ENCODE results near the gene SLX9. TPM values are rescaled to one million over a fixed set of nuclear protein-coding genes. Genes with fewer than 3 reads are reported as not detected.

The SLX9 gene
- total RNA-seq, 2 experiments from 2014 or later = 42.4 to 47.0 TPM

- peak overlapping the region; percentile 94 for H3K27ac Mint-ChIP-seq
- no peaks in the 10 kb centered on the region for H3K27me3 Mint-ChIP-seq
- H3K36me3 Mint-ChIP-seq (ENCODE audit: low read depth) = peaks cover 18% of the 10 kb centered on the region
- peaks cover 64% of the 10 kb centered on the region for H3K4me1 Mint-ChIP-seq
- peak overlapping the region; percentile 81 for H3K4me3 Mint-ChIP-seq
- CTCF ChIA-PET = interaction anchor here (0.7 to 3.0 kb wide), 4 partner anchors 16 to 129 kb away, joined by 3 to 30 read pairs (median 4); no protein-coding TSS in a partner anchor
- no peak for DNase-seq
- POLR2A ChIA-PET = interaction anchor here (1.0 to 9.1 kb wide), 5 partner anchors 9 to 129 kb away, joined by 3 to 203 read pairs (median 23); partner anchors contain the start of genes ITGB2, PTTG1IP and UBE2G2
- no peaks in the 10 kb centered on the region for H3K9me3 Mint-ChIP-seq
Measured at GRCh38 chr21:44929799-44930542, 9.9 kb upstream of the SLX9 start.

- POLR2A ChIA-PET = interaction anchor here (1.3 to 9.1 kb wide), 8 partner anchors 9 to 130 kb away, joined by 4 to 203 read pairs (median 12); partner anchors contain the start of genes ITGB2, PTTG1IP, SLX9 and SUMO3
- H3K4me3 Mint-ChIP-seq = peak overlapping the region; percentile 81
- DNase-seq = peak; percentile 78
- CTCF ChIA-PET = interaction anchor here (0.6 to 3.1 kb wide), 7 partner anchors 10 to 210 kb away, joined by 3 to 30 read pairs (median 4); partner anchors contain the start of genes ITGB2 and PTTG1IP
- H3K36me3 Mint-ChIP-seq (ENCODE audit: low read depth) = peaks cover 12% of the 10 kb centered on the region
- peaks cover 58% of the 10 kb centered on the region for H3K4me1 Mint-ChIP-seq
- no peaks in the 10 kb centered on the region for H3K9me3 Mint-ChIP-seq
- H3K27ac Mint-ChIP-seq = peak overlapping the region; percentile 94
- no peaks in the 10 kb centered on the region for H3K27me3 Mint-ChIP-seq
Measured at GRCh38 chr21:44930543-44930981, 9.3 kb upstream of the SLX9 start.

GRCh38 chr21:44931137-44931500 is 8.7 kb upstream of the SLX9 start:
- peak; percentile 56 for DNase-seq
- Mint-ChIP-seq H3K9me3 (no peaks in the 10 kb centered on the region), H3K27ac (peak overlapping the region; percentile 94), H3K4me3 (peak overlapping the region; percentile 81), H3K27me3 (no peaks in the 10 kb centered on the region), H3K4me1 (peaks cover 55% of the 10 kb centered on the region), H3K36me3 (ENCODE audit: low read depth) (peaks cover 12% of the 10 kb centered on the region)
- ChIA-PET CTCF (interaction anchor here (0.6 to 3.1 kb wide), 9 partner anchors 10 to 209 kb away, joined by 3 to 30 read pairs (median 5); partner anchors contain the start of genes ITGB2, PTTG1IP and UBE2G2), POLR2A (interaction anchor here (1.2 to 9.1 kb wide), 11 partner anchors 9 to 130 kb away, joined by 4 to 203 read pairs (median 10); partner anchors contain the start of genes ITGB2, PTTG1IP, SLX9 and SUMO3)

GRCh38 chr21:44931501-44932407 is 8.1 kb upstream of the SLX9 start:
- peak overlapping the region; percentile 81 for H3K4me3 Mint-ChIP-seq
- H3K4me1 Mint-ChIP-seq = peaks cover 48% of the 10 kb centered on the region
- H3K27ac Mint-ChIP-seq = peak overlapping the region; percentile 94
- ChIA-PET CTCF (interaction anchor here (0.6 to 3.1 kb wide), 17 partner anchors 9 to 207 kb away, joined by 3 to 30 read pairs (median 5); partner anchors contain the start of genes ITGB2, PTTG1IP, SLX9 and UBE2G2), POLR2A (interaction anchor here (0.6 to 9.1 kb wide), 14 partner anchors 8 to 131 kb away, joined by 3 to 203 read pairs (median 6); partner anchors contain the start of genes ITGB2, PTTG1IP, SLX9 and SUMO3)
- H3K9me3 Mint-ChIP-seq = no peaks in the 10 kb centered on the region
- H3K27me3 Mint-ChIP-seq = no peaks in the 10 kb centered on the region
- DNase-seq = no peak
- peaks cover 12% of the 10 kb centered on the region for H3K36me3 Mint-ChIP-seq (ENCODE audit: low read depth)

GRCh38 chr21:44932408-44933181 is 7.2 kb upstream of the SLX9 start:
- peak overlapping the region; percentile 81 for H3K4me3 Mint-ChIP-seq
- POLR2A ChIA-PET = interaction anchor here (0.6 to 9.1 kb wide), 13 partner anchors 7 to 132 kb away, joined by 3 to 203 read pairs (median 7); partner anchors contain the start of genes ITGB2, PTTG1IP, SLX9 and UBE2G2
- peak; percentile 76 for DNase-seq
- peaks cover 42% of the 10 kb centered on the region for H3K4me1 Mint-ChIP-seq
- CTCF ChIA-PET = interaction anchor here (0.6 to 3.1 kb wide), 15 partner anchors 8 to 199 kb away, joined by 3 to 30 read pairs (median 5); partner anchors contain the start of genes PTTG1IP, SLX9 and UBE2G2
- H3K27ac Mint-ChIP-seq = no peak overlapping the region
- peaks cover 12% of the 10 kb centered on the region for H3K36me3 Mint-ChIP-seq (ENCODE audit: low read depth)
- no peaks in the 10 kb centered on the region for H3K27me3 Mint-ChIP-seq
- no peaks in the 10 kb centered on the region for H3K9me3 Mint-ChIP-seq

GRCh38 chr21:44933199-44933917 is 6.5 kb upstream of the SLX9 start:
- POLR2A ChIA-PET = interaction anchor here (1.1 to 9.1 kb wide), 5 partner anchors 18 to 59 kb away, joined by 4 to 203 read pairs (median 7); partner anchors contain the start of gene PTTG1IP
- H3K27me3 Mint-ChIP-seq = no peaks in the 10 kb centered on the region
- no peak overlapping the region for H3K27ac Mint-ChIP-seq

GRCh38 chr21:44933918-44934260 is 5.9 kb upstream of the SLX9 start:
- Mint-ChIP-seq H3K27me3 (no peaks in the 10 kb centered on the region), H3K4me1 (peaks cover 38% of the 10 kb centered on the region), H3K36me3 (ENCODE audit: low read depth) (peaks cover 8% of the 10 kb centered on the region), H3K9me3 (no peaks in the 10 kb centered on the region), H3K27ac (no peak overlapping the region), H3K4me3 (no peak overlapping the region)
- DNase-seq = no peak
- CTCF ChIA-PET = interaction anchor here (0.9 to 2.0 kb wide), 7 partner anchors 20 to 205 kb away, joined by 3 to 8 read pairs (median 3); no protein-coding TSS in a partner anchor
- POLR2A ChIA-PET = interaction anchor here (1.3 to 1.4 kb wide), 3 partner anchors 21 to 41 kb away, joined by 4 to 8 read pairs (median 7); no protein-coding TSS in a partner anchor

More at GRCh38 chr21:44933199-44933917, 6.5 kb upstream of the SLX9 start:
- Mint-ChIP-seq H3K4me3 (peak overlapping the region; percentile 4), H3K36me3 (ENCODE audit: low read depth) (peaks cover 8% of the 10 kb centered on the region), H3K9me3 (no peaks in the 10 kb centered on the region), H3K4me1 (peaks cover 37% of the 10 kb centered on the region)
- CTCF ChIA-PET = interaction anchor here (0.9 to 3.1 kb wide), 7 partner anchors 19 to 205 kb away, joined by 3 to 28 read pairs (median 6); partner anchors contain the start of genes PTTG1IP and UBE2G2
- DNase-seq = no peak

GRCh38 chr21:44934276-44934675 is 5.6 kb upstream of the SLX9 start:
- POLR2A ChIA-PET = interaction anchor here (1.4 to 2.2 kb wide), 3 partner anchors 21 to 60 kb away, joined by 7 to 8 read pairs (median 7); partner anchors contain the start of gene PTTG1IP
- CTCF ChIA-PET = interaction anchor here (0.9 to 1.2 kb wide), 5 partner anchors 21 to 204 kb away, joined by 3 to 8 read pairs (median 3); no protein-coding TSS in a partner anchor
- Mint-ChIP-seq H3K27ac (no peak overlapping the region), H3K4me3 (no peak overlapping the region), H3K27me3 (no peaks in the 10 kb centered on the region), H3K36me3 (ENCODE audit: low read depth) (peaks cover 5% of the 10 kb centered on the region), H3K4me1 (peaks cover 38% of the 10 kb centered on the region), H3K9me3 (no peaks in the 10 kb centered on the region)
- DNase-seq = no peak

- no peak for DNase-seq
- Mint-ChIP-seq H3K27ac (no peak overlapping the region), H3K9me3 (no peaks in the 10 kb centered on the region), H3K4me3 (no peak overlapping the region), H3K4me1 (peaks cover 33% of the 10 kb centered on the region), H3K36me3 (ENCODE audit: low read depth) (no peaks in the 10 kb centered on the region), H3K27me3 (no peaks in the 10 kb centered on the region)
- POLR2A ChIA-PET = interaction anchor here (1.4 to 2.2 kb wide), 3 partner anchors 22 to 61 kb away, joined by 7 to 8 read pairs (median 7); partner anchors contain the start of gene PTTG1IP
- CTCF ChIA-PET = interaction anchor here (0.9 to 1.2 kb wide), 3 partner anchors 21 to 141 kb away, joined by 3 to 8 read pairs (median 3); no protein-coding TSS in a partner anchor
Measured at GRCh38 chr21:44934797-44935532, 4.9 kb upstream of the SLX9 start.

- Mint-ChIP-seq H3K27ac (no peak overlapping the region), H3K9me3 (no peaks in the 10 kb centered on the region), H3K27me3 (no peaks in the 10 kb centered on the region), H3K4me3 (no peak overlapping the region), H3K4me1 (peaks cover 32% of the 10 kb centered on the region), H3K36me3 (ENCODE audit: low read depth) (peaks cover under 1% of the 10 kb centered on the region)
- CTCF ChIA-PET = interaction anchor here (0.5 kb wide), 1 partner anchor 339 kb away, joined by 3 read pairs; no protein-coding TSS in a partner anchor
- DNase-seq = no peak
- POLR2A ChIA-PET = interaction anchor here (1.4 to 2.2 kb wide), 2 partner anchors 42 to 61 kb away, joined by 7 to 8 read pairs; partner anchors contain the start of gene PTTG1IP
Measured at GRCh38 chr21:44935533-44935927, 4.3 kb upstream of the SLX9 start.

All from activated CD4-positive, alpha-beta memory T cell treated with anti-CD3 and anti-CD28 coated beads, Interleukin-2, amount 10 ng/mL, durations not matched to agents 7 days and 5 days (primary cell).